Lower leg skin (tissue), 3 donors: ENCODE data around the gene CTXND1.

Experiments used
- CTCF ChIP-seq, 3 donors: fragments of 450-650 bp; IDR thresholded peaks; one replicate each; pipeline ENCODE4 v1.5.1; 2016; ENCODE audit warnings: antibody characterized with exemption in 3 of 3, mild to moderate bottlenecking in 3 of 3, moderate library complexity in 2 of 3
- POLR2A ChIP-seq, 2 donors: fragments of 450-650 bp; IDR thresholded peaks; one replicate each; pipeline ENCODE4 v1.6.1; 2016 to 2017; ENCODE audit warnings: antibody characterized with exemption in 2 of 2, mild to moderate bottlenecking in 1 of 2, moderate library complexity in 1 of 2

GRCh38 chr15:80161468-80162016 lies 90.5 kb downstream of the CTXND1 start:
- TF ChIP-seq CTCF (IDR thresholded peaks at IDR 0.05) (no peak), POLR2A (IDR thresholded peaks at IDR 0.05) (no peak)
